ENCODE data around the gene PLCL1. TPM values are rescaled to one million over a fixed set of nuclear protein-coding genes. Genes with fewer than 3 reads are reported as not detected.

The PLCL1 gene
- total RNA-seq, 1 experiment from 2014 or later: 0.07 TPM

DNA sequence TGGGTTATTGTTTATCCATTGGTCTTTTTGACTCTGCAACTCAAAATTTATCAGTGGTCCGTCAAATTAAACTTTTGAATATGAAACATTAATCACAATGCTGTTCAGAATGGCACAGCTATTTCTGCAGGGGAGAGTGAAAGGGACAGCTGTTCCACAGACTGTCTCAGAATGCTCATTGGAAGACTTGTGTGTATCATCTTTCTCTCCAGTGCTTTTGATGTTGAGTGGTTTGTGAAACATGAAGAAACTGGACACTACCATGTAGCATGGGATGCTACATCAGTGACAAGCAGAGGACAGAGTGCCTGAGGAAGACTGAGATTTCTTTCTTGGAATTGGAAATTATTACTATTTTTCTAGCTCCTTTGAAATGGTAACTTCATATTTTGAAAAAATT lies 115.7 kb downstream of the PLCL1 start:
- H3K4me1 Mint-ChIP-seq (ENCODE audit: low read depth, unreplicated experiment): no peaks in the 10 kb centered on the region
- CTCF ChIA-PET: no interaction called here
- peaks cover 2% of the 10 kb centered on the region for H3K9me3 Mint-ChIP-seq (ENCODE audit: low read depth, unreplicated experiment)
- intact Hi-C loops (cut with micrococcal nuclease; ENCODE audit: unreplicated experiment): no loop called here
- H3K27ac Mint-ChIP-seq (ENCODE audit: unreplicated experiment): no peak overlapping the region
- TF ChIP-seq, protein P1, sequence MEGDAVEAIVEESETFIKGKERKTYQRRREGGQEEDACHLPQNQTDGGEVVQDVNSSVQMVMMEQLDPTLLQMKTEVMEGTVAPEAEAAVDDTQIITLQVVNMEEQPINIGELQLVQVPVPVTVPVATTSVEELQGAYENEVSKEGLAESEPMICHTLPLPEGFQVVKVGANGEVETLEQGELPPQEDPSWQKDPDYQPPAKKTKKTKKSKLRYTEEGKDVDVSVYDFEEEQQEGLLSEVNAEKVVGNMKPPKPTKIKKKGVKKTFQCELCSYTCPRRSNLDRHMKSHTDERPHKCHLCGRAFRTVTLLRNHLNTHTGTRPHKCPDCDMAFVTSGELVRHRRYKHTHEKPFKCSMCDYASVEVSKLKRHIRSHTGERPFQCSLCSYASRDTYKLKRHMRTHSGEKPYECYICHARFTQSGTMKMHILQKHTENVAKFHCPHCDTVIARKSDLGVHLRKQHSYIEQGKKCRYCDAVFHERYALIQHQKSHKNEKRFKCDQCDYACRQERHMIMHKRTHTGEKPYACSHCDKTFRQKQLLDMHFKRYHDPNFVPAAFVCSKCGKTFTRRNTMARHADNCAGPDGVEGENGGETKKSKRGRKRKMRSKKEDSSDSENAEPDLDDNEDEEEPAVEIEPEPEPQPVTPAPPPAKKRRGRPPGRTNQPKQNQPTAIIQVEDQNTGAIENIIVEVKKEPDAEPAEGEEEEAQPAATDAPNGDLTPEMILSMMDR (IDR thresholded peaks at IDR 0.05; ENCODE audit: unreplicated experiment): no peak
- DNase-seq: no peak
- no peaks in the 10 kb centered on the region for H3K36me3 Mint-ChIP-seq (ENCODE audit: insufficient read depth, unreplicated experiment)
- H3K27me3 Mint-ChIP-seq (ENCODE audit: unreplicated experiment): no peaks in the 10 kb centered on the region
- no peak overlapping the region for H3K4me3 Mint-ChIP-seq (ENCODE audit: low read depth, unreplicated experiment)
- no TSS peak for BruUV-seq (replicated peaks)

GRCh38 chr2:197920592-197921201 lies 116.3 kb downstream of the PLCL1 start:
- Mint-ChIP-seq H3K27me3 (ENCODE audit: unreplicated experiment) (no peaks in the 10 kb centered on the region), H3K27ac (ENCODE audit: unreplicated experiment) (no peak overlapping the region)
- CTCF ChIA-PET: no interaction called here

GRCh38 chr2:197924483-197924882 lies 120.1 kb downstream of the PLCL1 start:
- H3K4me3 Mint-ChIP-seq (ENCODE audit: low read depth, unreplicated experiment): no peak overlapping the region
- CTCF ChIA-PET: no interaction called here
- no peaks in the 10 kb centered on the region for H3K9me3 Mint-ChIP-seq (ENCODE audit: low read depth, unreplicated experiment)
- TF ChIP-seq, protein P1 (IDR thresholded peaks at IDR 0.05; ENCODE audit: unreplicated experiment): no peak
- H3K4me1 Mint-ChIP-seq (ENCODE audit: low read depth, unreplicated experiment): no peaks in the 10 kb centered on the region
- BruUV-seq (replicated peaks): no TSS peak
- DNase-seq: no peak
- H3K27me3 Mint-ChIP-seq (ENCODE audit: unreplicated experiment): no peaks in the 10 kb centered on the region
- H3K36me3 Mint-ChIP-seq (ENCODE audit: insufficient read depth, unreplicated experiment): no peaks in the 10 kb centered on the region
- no peak overlapping the region for H3K27ac Mint-ChIP-seq (ENCODE audit: unreplicated experiment)
- intact Hi-C loops (cut with micrococcal nuclease; ENCODE audit: unreplicated experiment): no loop called here

More at GRCh38 chr2:197920592-197921201, 116.3 kb downstream of the PLCL1 start:
- Mint-ChIP-seq H3K36me3 (ENCODE audit: insufficient read depth, unreplicated experiment) (no peaks in the 10 kb centered on the region), H3K9me3 (ENCODE audit: low read depth, unreplicated experiment) (peaks cover 2% of the 10 kb centered on the region), H3K4me3 (ENCODE audit: low read depth, unreplicated experiment) (no peak overlapping the region), H3K4me1 (ENCODE audit: low read depth, unreplicated experiment) (no peaks in the 10 kb centered on the region)
- intact Hi-C loops (cut with micrococcal nuclease; ENCODE audit: unreplicated experiment): no loop called here
- BruUV-seq (replicated peaks): no TSS peak
- DNase-seq: no peak
- TF ChIP-seq, protein P1 (IDR thresholded peaks at IDR 0.05; ENCODE audit: unreplicated experiment): no peak

GRCh38 chr2:197925204-197925603 lies 120.8 kb downstream of the PLCL1 start:
- Mint-ChIP-seq H3K27ac (ENCODE audit: unreplicated experiment) (no peak overlapping the region), H3K36me3 (ENCODE audit: insufficient read depth, unreplicated experiment) (no peaks in the 10 kb centered on the region)
- intact Hi-C loops (cut with micrococcal nuclease; ENCODE audit: unreplicated experiment): no loop called here

More at GRCh38 chr2:197925204-197925603, 120.8 kb downstream of the PLCL1 start:
- CTCF ChIA-PET: no interaction called here
- H3K27me3 Mint-ChIP-seq (ENCODE audit: unreplicated experiment): no peaks in the 10 kb centered on the region
- BruUV-seq (replicated peaks): no TSS peak
- H3K4me3 Mint-ChIP-seq (ENCODE audit: low read depth, unreplicated experiment): no peak overlapping the region
- no peaks in the 10 kb centered on the region for H3K9me3 Mint-ChIP-seq (ENCODE audit: low read depth, unreplicated experiment)
- H3K4me1 Mint-ChIP-seq (ENCODE audit: low read depth, unreplicated experiment): no peaks in the 10 kb centered on the region
- TF ChIP-seq, protein P1 (IDR thresholded peaks at IDR 0.05; ENCODE audit: unreplicated experiment): no peak
- DNase-seq: no peak

All from Calu3 (cell line).